Colon (tissue), 2 donors: ENCODE measurements around the gene EMILIN2.

Source experiments
- FAIRE-seq: peaks from 2 replicates; lab custom pipeline; 2012; peaks lifted over from hg19 to GRCh38; lab: Jason Lieb, UNC
- donor health status: control.
- donor health status: control.

Gene EMILIN2

DNA sequence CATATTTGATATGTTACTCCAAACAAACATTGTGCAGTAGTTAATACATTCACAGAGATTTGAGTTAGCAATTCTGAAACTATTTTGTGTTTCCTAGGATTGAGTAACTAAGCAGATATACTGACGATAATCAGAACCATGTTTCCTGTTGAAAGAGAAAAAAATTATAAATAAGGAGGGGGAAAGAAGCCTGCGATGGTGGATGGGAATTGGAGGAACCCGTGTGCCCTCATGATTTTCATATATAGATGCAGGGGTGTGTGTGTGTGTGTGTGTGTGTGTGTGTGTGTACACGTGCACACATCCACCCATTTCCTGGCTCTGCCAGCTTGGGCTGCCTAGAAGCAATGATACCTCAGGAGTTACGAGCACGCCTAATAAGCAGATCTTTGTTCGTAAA, 109.2 kb downstream of the EMILIN2 start:
- FAIRE-seq = no peak

DNA sequence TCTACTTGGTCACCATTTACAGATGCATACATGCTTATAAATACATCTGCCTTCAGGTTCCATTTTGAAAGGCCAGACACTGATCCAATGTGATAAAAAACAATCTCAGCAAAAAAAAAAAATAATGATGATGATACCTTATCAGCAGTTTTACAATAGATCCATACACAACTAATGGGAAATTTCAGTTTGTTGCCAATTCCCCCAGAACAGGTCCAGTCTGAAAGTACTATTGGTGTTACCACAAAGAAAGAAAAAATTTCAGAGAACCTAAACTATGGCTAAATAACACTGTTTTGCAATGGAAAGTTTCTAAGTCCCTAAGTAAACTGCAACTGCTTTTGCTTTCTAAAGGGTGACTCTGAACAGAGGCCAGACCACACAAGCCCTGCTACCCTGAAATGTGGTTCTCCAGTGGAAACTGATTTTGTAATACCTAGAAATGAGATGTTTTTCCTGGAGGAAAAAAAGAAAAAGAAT, 112.1 kb downstream of the EMILIN2 start:
- FAIRE-seq = no peak

DNA sequence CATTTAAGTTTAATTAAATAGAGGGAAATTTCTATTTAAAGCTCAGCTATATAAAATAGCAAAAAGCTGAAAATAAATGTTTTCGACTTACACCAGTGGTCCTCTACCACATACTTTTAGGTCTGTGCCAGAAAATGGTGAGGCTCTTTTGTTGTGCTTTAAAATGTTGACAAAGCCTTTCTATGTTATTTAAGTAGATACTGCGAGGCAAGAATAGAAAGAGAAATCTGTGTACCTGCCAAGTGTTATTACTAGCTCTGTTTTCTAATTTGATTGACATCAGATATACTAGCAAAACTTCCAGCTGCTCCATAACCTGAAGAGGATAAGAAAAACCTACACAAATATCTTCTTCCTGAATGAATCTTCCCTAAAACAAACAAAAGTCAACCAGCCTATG, 112.5 kb downstream of the EMILIN2 start:
- FAIRE-seq = no peak

DNA sequence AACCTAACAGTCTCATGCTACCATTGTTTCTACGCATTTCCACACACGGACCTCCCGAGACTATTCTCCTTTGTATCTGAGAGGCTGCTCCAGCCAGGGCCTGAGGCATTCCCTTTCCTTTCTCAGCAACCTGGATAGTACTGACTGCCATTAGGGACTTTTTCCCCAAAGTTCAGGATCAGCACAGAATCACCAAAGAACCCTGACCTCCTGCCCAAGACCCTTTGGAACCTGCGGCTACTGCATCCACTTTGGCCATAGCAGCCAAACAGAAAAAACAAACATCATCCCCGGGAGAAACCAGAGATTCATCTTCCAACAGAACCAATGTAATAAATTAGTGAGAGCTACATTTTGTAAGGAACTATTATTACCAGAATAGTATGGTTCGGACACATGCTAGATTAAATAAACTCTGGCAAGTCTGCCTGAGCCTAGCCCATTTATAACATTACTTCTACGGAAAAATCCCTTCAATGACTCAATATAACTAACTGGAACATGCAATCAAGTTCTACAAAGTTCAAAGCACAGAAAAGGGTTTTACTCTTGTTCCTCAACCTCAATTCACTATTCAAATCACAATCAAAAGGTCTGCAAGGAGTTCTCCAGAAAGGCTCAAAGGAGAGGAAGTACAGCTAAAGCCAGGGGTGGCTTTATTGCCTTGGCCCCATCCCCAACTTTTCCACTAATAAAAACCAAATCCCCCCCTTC, 114.3 kb downstream of the EMILIN2 start:
- no peak for FAIRE-seq

DNA sequence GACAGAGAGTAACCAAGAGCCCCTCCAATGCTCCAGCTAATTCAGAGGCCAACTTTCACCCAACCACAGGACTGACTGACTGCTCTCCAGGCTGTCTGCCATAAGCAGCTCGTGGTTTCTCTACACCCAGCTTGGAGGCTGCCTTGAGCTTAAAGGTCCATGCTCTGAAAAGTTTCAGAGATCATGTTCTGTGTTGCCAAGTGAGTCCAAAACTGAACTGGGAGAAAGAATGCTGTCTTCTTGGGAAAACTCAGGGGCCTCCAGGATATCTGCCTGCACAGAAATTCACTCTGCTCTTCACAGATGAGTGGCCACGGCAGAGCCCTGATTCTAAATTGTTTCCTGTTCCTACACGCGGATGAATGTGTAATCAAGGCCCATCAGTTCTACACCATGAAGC, 115.0 kb downstream of the EMILIN2 start:
- no peak for FAIRE-seq

DNA sequence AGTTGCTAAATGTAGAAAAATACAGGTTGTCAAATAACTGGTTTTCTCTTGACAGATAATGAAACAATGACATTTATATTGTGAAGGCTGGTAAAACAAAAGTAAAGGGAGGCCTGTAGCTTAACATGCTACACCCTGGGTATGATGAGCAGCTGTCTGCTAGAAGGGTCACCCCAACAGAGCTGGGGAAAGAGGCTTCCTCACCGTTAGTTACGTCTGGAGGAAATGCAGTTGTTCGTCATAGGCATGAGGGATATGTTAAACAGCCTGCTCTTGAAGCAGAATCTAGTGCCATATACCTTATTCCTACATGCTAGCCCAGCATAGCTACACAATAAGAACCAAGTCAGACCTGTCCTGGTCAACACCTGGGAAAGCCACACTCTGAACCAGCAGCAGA, 116.2 kb downstream of the EMILIN2 start:
- no peak for FAIRE-seq

DNA sequence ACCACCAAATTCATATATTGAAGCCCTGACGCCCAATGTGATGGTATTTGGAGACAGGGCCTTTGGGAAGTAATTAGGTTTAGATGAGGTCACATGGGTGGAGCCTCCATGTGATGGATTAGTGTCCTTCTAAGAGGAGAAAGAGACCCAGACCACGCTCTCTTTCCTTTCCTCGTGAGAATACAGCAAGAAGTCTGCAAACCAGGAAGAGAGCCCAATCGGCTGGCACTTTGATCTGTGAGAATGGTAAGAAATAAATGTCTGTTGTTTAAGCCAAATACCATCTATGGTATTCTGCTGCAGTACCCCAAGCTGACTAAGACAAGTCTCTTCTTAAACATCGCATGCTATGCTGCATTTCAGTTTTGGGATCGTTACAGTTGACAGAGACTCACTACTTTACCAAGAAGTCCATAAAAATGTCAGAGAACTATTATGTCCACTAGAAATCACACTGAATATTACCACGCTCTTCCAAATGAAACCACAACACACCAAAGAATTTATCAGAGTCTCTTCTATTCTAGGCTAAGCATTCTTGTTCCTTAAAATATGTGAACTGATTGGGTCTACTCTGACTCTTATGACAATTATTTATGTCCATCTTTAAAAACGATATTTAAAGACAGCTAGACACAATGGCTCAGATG, 117.7 kb downstream of the EMILIN2 start:
- no peak for FAIRE-seq
